NCI-H2029 (cell line): Measurements from ENCODE around the gene SMIM1.
"Not testable (repeated sequence)": the region's sequence is repeated elsewhere in the genome, so short reads cannot be mapped to it uniquely, and the experiment has no call there.

Source experiments
- DNase-seq: peaks from one replicate; lab custom pipeline; 2025; lab: John Stamatoyannopoulos, UW

The SMIM1 gene

GRCh38 chr1:3736708-3737107 is 35.8 kb upstream of the SMIM1 start:
- no peak for DNase-seq

DNA sequence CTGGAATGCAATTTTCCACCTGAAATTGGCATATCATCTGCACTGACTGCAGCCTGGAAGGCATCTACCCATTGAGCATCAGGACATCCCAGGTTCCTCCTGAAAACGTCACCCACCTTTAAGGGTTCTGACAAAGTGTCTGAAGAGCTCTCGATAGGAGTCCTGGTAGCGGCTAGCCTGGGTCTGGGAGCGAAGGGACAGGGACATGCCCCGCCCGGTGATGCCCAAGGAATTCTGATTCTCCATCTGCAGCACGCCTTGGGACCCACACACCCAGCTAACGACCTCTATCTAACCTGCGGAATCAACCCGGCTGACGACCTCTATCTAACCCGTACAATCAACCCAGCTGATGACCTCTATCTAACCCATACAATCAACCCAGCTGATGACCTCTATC is 33.6 kb upstream of the SMIM1 start:
- DNase-seq: no peak

- DNase-seq: no peak
Observed at GRCh38 chr1:3740042-3740441, 32.5 kb upstream of the SMIM1 start.

DNA sequence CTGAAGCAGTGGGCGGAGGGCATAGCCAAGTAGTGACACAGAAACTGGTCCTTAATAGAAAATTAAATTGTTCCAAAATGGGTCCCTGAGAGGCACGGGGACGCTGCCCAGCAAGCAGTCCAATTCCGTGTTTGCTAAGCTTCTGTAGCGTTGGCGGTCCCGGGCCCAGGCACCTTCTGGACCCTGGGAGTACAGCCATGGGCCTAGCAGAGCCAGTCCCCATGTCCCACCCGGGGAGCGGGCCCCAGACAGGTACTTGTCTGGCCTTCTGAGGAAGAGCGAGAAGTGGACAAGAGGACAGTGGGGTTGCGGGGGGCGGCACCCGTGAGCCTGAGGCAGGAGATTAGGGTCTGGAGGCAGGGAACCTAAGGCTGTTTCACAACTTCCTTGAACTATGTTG is 31.8 kb upstream of the SMIM1 start:
- no peak for DNase-seq

DNA sequence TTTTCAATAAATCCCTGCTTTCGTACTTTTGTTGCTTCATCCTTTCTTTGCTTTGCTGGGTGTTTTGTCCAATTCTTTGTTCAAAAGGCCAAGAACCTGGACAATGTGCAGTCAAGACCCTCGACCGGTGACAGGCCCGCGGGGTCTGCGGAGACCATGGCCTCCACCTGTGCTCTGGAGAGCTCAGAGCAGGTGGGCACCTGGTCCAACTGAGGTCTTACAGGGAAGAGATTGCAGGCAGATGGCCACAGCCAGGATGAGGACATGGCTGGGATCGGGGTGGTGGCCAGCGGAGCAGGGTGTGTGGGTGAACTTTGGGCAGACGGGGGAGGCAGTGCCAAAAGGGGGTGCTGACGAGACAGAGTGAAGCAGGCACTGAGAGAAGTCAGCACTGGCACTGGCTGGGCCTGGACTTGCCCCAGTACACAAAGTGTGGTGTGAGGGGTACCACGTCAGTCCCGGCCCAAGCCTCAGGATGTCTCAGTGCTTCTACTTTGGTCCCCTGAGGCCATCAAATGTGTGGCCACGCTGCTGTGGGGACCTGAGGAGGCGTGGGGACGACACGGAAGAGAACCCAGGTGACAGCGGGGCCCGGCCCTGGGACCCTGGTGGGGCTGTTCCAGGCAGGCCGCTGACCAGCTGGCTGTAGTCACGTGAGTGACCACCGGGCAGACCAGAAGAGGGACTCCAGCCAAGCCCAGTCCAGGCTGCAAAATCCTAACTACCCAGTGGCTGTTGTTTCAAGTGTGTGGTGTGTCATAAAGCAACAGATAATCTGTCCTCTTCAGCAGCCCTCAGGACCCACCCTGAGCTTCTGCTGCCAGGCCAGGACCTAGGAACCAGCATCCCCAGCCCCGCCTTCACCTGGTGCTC is 30.7 kb upstream of the SMIM1 start:
- no peak for DNase-seq

GRCh38 chr1:3742439-3743298 is 29.9 kb upstream of the SMIM1 start:
- no peak for DNase-seq

DNA sequence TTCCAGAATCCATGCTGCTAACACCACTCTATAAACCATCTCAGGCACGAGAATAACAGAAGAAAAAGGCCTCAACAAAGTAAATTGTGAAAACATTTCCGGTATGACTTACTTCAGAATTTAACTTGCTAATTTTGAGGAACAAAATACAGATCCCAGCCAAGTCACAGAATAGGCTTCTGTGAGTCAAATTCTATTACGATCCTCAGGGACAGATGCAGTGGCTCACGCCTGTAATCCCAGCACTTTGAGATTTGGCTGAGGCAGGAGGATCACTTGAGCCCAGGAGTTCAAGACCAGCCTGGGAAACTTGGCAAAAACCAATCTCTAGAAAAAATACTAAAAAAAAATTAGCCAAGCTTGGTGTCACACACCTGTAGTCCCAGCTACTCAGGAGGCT is 29.1 kb upstream of the SMIM1 start:
- DNase-seq: no peak

DNA sequence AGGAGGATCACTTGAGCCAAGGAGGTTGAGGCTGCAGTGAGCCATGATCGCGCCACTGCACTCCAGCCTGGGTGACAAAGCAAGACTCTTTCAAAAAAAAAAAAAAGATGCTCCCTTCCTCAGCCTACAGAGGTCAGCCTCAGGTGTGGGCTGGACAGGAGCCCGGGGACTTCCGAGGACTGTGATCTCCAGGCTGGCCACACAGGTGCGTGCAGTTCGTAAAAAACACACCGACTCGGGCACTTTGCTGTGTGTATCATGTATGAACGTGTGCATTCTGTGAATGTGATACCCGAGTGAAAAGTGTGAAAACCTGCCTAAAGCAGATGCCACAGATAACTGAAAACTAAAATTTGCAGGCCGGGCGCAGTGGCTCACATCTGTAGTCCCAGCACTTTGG is 28.7 kb upstream of the SMIM1 start:
- DNase-seq: no peak

DNA sequence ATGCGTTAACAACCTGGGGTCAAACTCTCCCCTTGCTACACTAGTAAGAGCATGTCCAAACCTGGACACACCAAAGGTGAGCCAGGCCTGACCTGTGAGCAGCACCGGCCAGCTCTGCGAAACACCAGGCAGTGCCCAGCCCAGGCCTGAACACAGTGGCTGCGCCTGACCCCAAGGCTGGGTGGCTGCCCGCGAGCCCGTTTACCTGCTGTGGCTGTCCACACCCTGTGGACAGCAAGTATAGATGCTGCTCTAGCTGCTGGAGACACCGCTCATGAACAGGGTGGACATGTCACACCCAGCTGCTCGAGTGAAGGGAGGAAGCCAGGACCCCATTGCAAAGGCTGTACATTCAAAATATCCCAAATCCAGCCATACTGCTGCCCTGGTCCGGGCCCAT is 27.9 kb upstream of the SMIM1 start:
- DNase-seq: no peak

- no peak for DNase-seq
Observed at GRCh38 chr1:3745071-3745470, 27.5 kb upstream of the SMIM1 start.

- no peak for DNase-seq
Observed at GRCh38 chr1:3745590-3746381, 26.8 kb upstream of the SMIM1 start.

- no peak for DNase-seq
Observed at GRCh38 chr1:3746389-3746829, 26.1 kb upstream of the SMIM1 start.

GRCh38 chr1:3746830-3747521 is 25.6 kb upstream of the SMIM1 start:
- no peak for DNase-seq

- no peak for DNase-seq
Observed at GRCh38 chr1:3747522-3747848, 25.1 kb upstream of the SMIM1 start.

DNA sequence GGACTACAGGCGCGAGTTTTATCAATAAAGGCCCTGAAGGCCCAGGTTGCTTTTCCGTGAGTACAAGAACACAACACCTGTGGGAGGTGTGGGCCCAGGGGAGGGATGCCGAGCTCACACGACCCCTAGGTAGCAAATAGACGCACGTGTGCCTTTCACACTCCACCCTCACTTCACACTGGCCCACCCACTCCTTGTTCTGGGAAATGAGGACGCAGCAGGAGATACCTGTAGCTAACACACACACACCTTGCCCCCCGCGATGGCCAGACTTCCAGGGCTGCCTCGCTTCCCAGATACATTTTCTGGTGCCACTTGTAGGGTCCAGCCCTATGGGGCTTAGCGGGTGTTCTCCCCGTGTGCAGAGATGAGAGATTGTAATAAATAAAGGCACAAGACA is 24.6 kb upstream of the SMIM1 start:
- no peak for DNase-seq

DNA sequence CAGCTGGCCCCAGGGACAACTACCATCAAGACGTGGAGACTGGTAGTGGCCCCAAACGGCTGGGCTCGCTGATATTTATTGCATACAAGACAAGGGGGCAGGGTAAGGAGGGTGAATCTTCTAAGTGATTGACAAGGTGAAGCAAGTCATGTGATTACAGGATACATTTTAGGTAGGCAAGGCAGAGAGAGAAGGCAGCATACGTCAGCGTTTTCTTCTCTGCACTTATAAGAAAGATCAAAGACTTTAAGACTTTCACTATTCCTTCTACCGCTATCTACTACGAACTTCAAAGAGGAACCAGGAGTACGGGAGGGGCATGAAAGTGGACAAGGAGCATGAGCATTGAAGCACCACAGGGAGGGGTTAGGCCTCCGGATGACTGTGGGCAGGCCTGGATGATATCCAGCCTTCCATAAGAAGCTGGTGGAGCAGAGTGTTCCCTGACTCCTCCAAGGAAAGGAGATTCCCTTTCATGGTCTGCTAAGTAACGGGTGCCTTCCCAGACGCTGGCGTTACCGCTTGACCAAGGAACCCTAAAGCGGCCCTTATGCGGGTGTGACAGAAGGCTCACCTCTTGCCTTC is 24.1 kb upstream of the SMIM1 start:
- DNase-seq: not testable (repeated sequence)

GRCh38 chr1:3749512-3749911 is 23.0 kb upstream of the SMIM1 start:
- DNase-seq: no peak

DNA sequence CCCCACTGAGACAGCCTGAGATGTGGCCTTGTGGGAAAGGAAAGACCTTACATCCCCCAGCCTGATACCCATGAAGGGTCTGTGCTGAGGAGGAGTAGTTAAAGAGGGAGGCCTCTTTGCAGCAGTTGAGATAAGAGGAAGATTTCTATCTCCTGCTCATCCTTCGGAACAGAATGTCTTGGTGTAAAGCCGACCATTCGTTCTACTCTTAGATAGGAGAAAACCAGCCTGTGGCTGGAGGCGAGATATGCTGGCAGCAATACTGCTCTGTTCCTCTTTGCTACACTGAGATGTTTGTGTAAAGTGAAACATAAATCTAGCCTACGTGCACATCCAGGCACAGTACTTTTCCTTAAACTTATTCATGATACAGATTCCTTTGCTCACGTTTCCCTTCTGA is 21.8 kb upstream of the SMIM1 start:
- no peak for DNase-seq

GRCh38 chr1:3752400-3752945 is 20.1 kb upstream of the SMIM1 start, which contains the start of gene CCDC27:
TSS of gene CCDC27 (plus strand) at chr1:3752450. CDS start at chr1:3752482, 32 bp downstream.
- no peak for DNase-seq

DNA sequence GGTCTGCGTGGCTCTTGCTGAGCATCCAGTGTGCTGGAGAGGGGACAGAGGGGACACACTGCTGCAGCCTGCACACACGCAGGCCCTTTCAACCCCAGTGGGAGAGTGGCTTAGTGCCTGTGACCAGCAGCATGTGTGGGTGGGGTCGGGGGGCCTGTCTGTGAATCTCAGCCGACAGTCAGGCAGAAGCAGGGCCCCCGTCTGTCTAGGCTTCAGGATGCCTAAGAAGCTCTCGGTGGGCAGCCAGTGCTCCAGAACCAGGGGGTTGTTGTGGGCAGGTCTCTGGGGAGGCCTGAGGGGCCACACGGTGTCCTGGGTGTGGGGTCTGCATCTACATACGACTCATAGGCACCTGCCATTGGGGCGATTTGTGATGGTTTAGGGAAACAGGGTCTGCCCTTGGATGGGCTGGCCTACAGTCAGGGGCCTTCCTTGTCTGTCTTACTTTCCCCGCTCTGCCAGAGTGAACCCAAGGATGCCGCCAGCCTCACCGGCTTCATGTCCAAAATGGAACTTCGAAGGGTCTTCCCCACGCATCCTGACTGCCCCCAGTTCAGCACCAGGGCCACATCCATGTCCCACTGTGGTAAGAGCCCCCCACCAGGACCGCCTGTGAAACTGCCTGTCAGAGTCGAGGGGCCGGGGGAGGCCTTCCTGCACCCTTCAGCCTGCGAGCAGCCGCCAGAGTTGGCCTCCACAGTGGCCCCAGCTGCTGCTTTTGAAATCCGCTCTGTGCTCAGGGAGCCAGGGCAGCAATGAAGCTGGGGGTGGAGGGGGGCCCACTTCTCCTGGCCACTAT is 18.7 kb upstream of the SMIM1 start:
- DNase-seq: no peak
